Right kidney (tissue), 1 donor: ENCODE measurements around the gene MORC1.
"Not testable (repeated sequence)": the region's sequence is repeated elsewhere in the genome, so short reads cannot be mapped to it uniquely, and the experiment has no call there.

Experiments used
- DNase-seq: peaks from one replicate; pipeline ENCODE4 v3.0.0-alpha.2; 2016

Gene MORC1

DNA sequence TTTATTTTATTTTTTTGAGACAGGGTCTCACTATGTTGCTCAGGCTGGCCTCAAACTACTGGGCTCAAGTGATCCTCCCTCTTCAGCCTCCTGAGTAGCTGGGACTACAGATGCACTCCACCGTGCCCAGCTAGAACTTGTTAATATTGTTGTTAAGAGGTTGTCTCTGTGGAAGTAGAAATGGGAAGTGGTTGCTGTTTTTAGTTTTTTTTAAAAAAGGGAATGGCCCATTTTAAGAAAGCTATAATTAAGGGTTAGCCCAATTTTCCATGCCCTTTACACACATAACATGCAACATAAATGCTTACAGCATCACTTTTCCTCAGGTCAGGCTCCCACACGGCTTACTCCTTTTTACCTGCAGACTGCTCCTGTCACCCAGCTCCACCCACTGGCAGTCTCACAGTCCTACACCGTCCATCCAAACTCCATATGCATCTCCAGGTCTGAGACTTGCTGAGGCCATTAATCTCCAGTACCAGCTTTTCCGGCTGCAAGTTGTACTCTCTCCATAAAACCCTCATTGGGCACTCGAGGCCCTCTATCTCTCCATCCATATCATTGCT lies 19.8 kb downstream of the MORC1 start:
- no peak for DNase-seq

DNA sequence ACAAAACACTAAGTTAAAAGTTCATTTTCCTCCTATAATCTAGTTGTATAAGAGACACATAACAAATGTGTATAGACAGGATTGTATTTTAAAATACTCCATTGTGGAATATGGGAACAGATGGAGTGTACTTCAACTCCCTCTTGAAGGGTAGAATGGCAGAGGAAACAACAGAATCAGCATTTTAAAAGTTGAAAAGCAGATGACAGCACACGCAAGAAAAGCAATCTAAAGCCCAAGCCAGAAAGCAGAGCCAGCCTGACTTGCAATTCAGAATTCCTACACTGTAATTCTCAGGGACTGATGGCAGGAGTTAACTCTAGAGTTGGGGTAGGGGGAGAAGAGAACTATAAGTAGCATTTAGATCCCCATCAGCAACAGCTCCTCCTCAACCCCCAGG lies 22.8 kb downstream of the MORC1 start:
- DNase-seq, result no peak

DNA sequence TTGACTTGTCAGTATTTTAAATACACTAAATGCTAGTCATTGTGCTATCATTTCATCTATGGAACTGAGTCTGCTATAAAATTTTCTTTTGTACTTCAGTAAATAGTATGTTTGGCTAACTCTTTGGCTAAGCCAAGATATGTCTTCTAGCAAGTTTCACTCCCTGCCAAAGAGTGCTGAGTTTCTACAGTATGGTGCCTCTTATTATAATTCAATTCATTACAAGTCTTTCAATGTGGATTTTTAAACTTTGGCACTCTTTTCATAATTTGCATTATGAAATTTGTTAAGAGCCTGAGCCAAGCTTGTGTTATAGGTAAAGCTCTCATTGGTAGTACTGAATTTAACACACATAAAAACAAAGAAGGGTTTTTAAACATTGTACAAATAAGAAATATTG lies 24.4 kb downstream of the MORC1 start:
- DNase-seq, result no peak

DNA sequence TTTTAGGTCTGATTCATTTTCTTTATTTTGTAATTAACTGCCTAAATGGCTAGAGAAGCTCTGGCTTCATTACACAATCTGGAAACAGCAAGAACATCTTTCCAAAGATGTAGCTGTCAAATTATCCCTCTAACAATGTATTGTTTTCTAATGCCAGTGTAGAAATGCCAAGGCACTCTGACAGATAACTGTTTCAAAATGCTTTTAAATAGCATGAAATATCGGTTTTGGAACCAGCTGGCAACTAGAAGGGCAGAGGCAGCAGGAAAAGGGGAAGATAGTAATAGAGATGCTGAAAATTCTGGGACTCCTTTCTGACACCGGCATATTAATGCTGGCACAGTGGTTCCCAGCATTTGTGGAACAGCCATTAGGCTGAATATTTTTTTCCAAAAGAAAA lies 26.1 kb downstream of the MORC1 start:
- DNase-seq, result no peak

DNA sequence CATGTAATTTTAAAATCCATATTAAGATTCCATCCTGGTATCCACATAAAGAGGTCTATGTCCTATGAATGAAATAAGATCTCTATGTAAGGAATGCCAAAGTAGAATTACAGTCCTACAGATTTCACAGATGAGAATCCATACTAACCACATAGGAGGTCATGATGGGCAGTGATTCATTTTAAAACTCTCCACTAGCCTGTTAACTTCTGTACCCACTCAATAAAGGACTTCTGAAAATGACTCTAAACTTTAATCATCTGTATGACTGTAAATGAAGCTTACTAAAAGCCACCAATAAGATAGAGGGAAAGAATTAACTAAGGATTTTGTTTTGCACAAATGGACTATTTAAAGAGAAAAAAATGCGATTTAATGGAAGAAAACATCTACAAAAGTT lies 28.7 kb downstream of the MORC1 start:
- DNase-seq, result no peak

GRCh38 chr3:109081746-109082510 lies 36.0 kb downstream of the MORC1 start:
- DNase-seq, result no peak

DNA sequence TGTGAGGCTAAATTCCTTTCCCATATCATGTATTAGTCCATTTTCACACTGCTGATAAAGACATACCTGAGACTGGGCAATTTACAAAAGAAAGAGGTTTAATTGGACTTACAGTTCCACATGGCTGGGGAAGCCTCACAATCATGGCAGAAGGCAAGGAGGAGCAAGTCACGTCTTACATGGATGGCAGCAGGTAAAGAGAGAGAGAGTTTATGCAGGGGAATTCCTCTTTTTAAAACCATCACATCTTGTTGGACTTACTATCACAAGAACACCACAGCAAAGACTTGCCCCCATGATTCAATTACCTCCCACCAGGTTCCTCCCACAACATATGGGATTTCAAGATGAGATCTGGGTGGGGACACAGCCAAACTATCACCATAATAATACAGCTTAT lies 37.8 kb downstream of the MORC1 start:
- not testable (repeated sequence) for DNase-seq

- no peak for DNase-seq
Observed at GRCh38 chr3:109073116-109073515, 44.8 kb downstream of the MORC1 start.

DNA sequence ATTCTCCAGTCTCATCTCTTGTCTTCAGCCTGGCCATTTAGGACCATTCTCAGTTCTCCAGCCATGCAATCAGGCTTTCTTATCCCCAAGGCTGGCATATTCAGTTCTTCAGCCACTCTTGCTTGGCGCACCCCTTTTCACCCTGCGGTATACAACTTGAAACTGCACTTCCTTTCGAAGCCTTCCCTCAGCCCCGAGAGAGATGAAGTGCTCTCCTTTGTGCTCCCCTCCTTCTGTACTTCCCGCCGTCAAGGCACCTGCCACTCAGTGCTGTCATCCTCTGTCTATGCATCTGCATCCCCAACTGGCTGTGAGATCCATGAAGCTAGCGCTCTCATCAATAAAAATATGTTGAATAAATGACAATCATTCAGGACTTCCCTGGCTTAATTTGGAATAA lies 45.7 kb downstream of the MORC1 start:
- DNase-seq, result no peak

DNA sequence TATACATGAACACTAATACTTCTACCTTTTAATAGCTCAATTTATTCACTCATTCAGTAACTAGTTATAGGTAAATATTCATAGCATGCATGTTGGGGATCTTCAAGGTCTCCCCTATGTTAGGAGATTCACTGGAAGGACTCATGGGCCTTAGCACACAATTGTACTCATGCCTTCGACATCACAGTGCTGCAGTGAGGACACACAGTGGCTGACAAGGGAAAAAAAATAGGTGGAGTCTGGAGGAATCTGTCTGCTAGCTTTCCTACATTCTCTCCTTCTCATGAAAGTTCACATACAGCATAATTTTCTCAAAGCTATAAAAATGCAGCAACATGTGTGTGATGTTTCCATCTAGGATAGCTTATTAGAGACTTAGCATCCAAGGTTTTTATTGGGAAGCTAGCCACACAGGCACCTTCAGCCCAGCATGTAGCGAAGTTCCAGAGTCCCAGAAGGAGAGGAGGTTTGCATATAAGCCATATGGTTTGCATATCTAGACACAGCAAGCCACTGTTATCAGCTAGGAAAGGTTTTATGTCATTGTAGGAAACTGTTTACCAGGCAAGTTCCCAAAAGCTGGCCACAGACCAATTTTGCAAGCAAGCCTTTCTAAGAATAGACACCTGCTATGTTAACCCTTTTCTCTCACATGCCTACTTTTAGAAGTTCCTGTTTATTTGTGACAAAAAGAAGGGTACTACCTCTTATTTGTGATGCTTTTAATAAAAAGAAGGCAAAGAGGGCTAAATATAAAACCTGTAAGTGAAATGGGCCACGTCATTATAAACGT lies 46.4 kb downstream of the MORC1 start:
- no peak for DNase-seq

DNA sequence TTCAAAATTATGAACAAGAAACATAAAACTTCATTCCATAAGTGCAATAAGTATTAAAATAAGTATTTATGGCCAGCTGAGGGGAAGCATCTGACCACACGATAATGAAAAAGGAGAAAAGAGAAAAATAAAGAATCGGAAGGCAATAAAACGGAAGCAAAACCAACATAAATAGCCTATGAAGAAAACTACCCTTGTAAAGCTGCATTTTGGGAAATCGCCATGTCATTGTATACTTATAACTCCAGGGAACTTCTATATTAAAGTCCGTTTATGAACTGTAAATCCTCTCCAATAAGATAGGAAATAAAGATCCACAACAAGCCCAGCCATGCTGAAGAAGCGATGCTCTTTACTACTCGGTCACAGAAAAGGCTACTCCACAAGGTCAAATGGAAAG lies 47.7 kb downstream of the MORC1 start:
- DNase-seq, result no peak

- no peak for DNase-seq
Observed at GRCh38 chr3:109066864-109067263, 51.1 kb downstream of the MORC1 start.

DNA sequence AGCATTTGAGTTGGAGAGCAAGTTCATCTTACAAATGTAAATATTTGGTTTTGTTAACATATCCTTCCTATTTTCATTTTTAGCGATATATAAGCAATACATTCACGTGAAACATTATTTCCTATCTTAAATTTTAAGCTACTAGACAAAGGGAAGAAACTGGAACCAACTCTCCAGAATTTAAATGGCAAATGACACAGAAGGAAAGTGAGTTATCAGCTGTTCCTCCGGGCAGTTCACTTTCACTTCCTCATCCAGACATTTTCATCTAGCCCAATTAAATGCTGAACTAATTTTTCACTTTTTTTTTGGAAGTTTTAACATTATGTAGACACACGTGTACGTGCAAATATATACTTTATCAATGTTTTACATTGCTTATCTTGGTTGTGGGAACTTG lies 58.7 kb downstream of the MORC1 start:
- no peak for DNase-seq

DNA sequence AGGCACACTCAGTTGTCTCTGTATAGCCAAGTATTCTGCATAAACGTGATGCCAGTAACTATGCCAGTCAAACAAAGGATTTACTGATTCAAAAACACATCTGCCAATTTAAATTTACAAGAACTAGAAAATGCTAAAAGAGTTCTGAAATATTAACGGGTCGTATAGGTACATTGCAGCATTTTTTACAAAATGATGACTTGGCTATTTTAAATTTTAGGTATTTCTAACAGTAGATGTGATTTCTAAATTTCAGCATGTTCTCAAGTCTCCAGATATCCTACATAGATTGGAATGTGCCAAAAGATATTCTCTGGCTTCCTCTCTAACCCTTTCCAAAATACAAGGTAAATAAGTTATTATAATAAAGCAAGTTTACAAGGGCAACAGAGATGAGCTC lies 60.3 kb downstream of the MORC1 start:
- no peak for DNase-seq

DNA sequence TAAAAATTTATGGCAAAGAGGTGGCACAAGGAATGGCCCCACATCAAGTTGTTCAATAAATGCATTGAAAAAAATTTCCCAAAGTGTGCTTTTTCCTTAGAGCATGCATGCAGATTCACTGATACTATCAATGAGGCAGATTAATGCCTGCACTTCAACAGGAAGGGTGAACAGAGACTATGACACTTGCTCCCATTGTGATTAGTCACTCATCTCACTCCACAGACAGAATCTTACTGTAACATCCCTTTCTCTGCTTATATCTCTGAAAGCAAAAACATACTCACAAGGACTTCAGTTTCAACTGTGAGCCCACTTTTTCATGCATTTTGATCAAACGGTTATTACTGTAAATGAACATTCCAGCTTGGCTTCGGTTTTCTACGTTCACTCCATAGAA lies 60.9 kb downstream of the MORC1 start:
- no peak for DNase-seq

- no peak for DNase-seq
Observed at GRCh38 chr3:109050591-109051167, 67.3 kb downstream of the MORC1 start.

DNA sequence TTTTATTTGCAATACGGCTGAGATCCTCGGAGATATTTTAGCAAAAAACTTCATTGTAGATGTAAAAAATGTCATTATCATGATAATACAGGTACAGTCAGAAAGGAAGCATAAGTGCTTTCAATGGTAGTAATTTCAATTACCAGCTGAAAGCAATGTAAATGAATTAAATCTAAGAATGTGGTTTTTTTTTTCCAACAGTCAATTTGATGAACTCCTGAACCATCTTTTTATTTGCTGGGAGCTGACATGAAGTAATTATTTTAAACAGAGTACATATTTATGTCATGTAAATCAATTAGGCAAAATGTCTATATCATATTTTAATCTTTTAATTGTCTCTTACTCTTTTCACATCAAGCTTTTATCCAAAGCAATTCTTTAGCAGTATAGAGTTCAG lies 70.6 kb downstream of the MORC1 start:
- no peak for DNase-seq

DNA sequence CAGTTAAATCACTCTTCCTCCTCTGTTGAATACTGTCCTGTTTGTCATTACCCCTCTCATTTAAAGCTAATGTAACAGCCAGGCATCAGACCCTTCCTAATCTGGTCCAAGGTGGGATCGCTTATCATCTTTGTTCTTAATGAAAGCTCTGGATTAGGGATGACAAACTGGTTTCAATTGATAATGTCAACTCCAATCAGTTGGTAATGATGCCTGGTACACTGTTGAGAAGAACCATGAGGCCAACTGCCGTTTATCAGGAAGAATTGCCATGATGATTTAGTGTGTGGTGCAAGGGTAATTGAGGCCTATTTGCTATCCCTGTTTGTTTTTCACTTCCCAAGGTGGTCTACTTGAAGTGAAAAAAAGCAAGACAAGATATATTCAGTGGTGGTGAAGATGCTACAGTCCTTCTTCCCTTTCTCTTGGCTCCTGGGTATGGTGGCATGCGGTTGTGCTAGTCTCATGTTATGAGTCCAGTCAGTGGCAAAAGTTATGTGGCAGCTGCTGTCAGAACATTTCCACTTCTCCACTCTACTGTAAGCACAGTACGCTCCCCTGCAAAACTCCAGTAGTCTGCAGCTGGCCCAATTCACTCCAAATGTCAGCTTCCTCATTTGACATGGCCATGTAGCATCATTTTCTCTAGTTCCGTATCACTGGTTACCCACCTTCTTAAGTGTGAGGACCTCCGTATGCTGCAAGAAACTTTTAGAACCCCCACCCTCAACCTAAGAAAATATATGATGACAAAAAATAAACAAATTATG lies 72.5 kb downstream of the MORC1 start:
- no peak for DNase-seq

DNA sequence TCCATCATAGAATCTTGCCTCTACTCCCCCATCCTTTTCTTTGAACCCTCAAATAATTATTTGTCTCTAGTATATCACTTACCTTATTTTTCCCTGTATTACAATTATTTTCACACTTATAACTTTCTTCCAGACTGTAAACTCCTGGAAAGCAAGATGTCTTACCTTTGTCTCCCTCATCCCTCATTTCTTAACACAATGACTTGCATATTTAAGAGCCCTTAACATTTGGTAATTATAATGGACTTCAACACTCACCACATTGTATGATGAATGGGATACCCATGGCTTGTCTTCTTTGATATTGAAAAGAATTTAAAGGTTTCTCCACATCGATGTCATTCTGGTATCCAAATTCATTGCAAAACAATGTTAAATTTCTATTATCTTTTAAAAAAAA lies 82.9 kb downstream of the MORC1 start:
- DNase-seq, result no peak

DNA sequence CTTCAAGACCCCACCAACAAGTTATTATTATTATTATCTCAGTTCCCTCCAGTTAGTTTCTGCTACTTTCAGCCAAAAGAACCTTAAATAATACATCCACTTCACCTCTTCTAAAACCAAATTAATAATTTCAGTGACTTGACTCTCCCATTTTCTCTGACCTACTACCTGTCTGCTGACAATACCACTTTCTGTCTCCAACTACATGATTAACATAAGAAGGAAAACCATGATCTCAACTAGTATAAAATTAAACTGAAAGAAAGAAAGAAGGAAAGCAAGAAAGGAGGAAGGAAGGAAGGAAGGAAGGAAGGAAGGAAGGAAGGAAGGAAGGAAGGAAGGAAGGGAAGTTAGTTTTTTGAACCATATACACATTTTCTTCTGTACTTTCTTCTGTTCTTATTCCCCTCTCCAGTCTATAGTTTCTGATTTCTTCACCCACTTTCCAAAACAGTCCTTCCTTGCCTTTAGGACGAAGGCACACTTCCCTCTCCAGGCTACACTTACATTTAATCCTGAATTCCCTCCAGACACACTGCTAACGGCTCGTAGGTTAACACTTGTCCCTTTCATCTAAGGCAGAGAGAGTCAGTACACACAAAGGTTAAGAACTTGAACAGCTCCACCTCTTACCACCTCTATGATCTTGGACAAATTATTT lies 84.8 kb downstream of the MORC1 start:
- DNase-seq, result no peak

DNA sequence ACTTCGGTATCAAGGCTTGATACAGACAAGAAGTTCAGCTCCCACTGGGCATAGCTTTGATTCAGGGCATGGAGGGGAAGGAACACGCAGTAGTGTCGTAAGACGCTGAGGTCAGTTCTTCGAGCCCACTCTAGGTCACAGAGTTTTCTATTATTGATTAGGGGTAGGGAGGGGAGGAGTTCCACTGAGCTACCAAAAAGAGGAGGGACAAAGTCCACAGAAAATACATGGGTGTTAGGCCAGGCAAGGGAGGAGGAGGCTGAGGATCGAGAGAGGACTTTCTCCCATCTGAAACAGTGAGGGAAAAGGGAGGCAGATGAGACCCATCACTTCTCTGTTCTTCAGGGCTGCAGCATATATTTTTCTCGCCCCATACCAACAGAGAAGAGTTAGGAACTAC lies 89.2 kb downstream of the MORC1 start:
- DNase-seq, result no peak

DNA sequence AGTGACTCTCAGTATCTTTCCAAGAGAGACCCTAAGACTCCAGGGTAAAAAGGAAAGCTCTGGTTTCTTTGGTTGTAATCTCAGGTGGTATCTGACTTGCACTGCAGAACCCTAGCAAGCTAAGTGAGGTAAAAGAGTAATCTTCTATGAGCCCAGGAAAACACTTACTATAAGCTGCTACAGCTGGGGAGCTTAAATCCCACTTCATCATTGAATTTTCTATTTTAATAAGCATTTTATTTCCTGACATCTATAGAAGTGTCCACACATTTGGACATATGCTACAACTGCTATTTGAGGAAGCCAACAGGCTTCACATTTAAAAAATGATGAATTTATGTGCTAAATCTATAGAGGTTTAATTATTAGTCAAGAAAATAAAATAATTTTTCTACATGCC lies 91.1 kb downstream of the MORC1 start:
- no peak for DNase-seq
